NT2/D1 (cell line): Measurements from ENCODE around the gene MAP2K7.

Experiments used
- SUZ12 ChIP-seq: IDR thresholded peaks from 2 replicates; pipeline ENCODE4 v1.6.1; 2011; ENCODE audit not compliant: insufficient read length, insufficient read depth; ENCODE audit errors: extremely low read depth
- YY1 ChIP-seq: IDR thresholded peaks from 2 replicates; pipeline ENCODE4 v1.6.1; 2011; ENCODE audit not compliant: insufficient read length, insufficient read depth
- ZNF274 ChIP-seq: IDR thresholded peaks from 2 replicates; pipeline ENCODE4 v1.6.1; 2011; ENCODE audit warnings: mild to moderate bottlenecking, low read depth, low read length

DNA sequence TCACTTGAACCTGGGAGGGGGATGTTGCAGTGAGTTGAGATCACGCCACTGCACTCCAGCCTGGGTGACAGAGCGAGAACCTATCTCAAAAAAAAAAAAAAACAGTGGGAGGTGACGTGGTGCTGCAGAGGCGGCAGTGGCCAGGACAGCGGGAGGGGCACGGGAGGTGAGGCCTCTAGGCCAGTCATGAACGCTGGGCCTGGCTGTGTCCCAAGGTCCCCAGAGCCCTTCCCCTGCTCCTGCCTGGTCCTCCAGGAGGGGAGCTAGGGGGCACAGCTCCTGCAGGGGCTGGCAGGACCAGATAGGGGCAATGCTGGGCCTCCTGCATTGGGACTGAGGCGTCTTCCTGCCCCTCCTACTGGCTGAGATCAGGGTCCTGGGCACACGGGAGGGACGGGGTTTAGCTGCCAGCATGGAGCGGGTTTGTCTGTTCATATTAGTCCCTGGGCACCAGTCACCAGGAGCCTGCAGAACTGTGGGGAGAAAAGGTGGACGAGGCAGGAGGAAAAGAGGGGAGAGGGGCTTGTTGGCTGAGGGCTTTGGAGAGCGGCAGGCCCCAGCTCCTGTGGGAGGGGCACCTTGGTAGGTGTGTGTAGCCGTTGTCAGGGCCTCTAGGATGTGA is 4.5 kb downstream of the MAP2K7 start:
- no peak for TF ChIP-seq SUZ12
- TF ChIP-seq ZNF274: no peak
- no peak for TF ChIP-seq YY1
